Ovary (tissue), 3 donors: Measurements from ENCODE around the gene BCL2L14.

ENCODE experiments used
- CTCF ChIP-seq, 3 donors: fragments of 450-650 bp in 2 of 3; fragments of 200-600 bp in 1 of 3; IDR thresholded peaks; one replicate each; pipeline versions ENCODE4 v1.5.1 to v1.8.0; 2016 to 2022; ENCODE audit warnings: antibody characterized with exemption in 3 of 3, mild to moderate bottlenecking in 1 of 3
- EP300 ChIP-seq: sonication (generic); formaldehyde crosslinking; IDR thresholded peaks from one replicate; pipeline ENCODE4 v1.6.1; 2017; ENCODE audit warnings: antibody characterized with exemption
- POLR2A ChIP-seq: fragments of 450-650 bp; IDR thresholded peaks from one replicate; pipeline ENCODE4 v1.6.1; 2017; ENCODE audit warnings: antibody characterized with exemption, mild to moderate bottlenecking, moderate library complexity
- donor health status: DM: no; HTN: no; CAD: no.

- no peak for TF ChIP-seq CTCF (IDR thresholded peaks at IDR 0.05)
- TF ChIP-seq POLR2A: no peak
- TF ChIP-seq EP300: no peak
Observed at GRCh38 chr12:12036901-12037300, 33.8 kb upstream of the BCL2L14 start.
